ENCODE data around the gene ZCCHC7. TPM values are rescaled to one million over a fixed set of nuclear protein-coding genes. Genes with fewer than 3 reads are reported as not detected.

Gene ZCCHC7
- total RNA-seq, 2 experiments from 2014 or later: 32.9 to 37.0 TPM

GRCh38 chr9:37239224-37239859 is 119.0 kb downstream of the ZCCHC7 start:
- TF ChIP-seq CTCF (IDR thresholded peaks at IDR 0.05): no peak
- peaks cover 14% of the 10 kb centered on the region for H3K36me3 Mint-ChIP-seq (ENCODE audit: low read depth)
- POLR2A ChIA-PET: no interaction called here
- H3K27ac Mint-ChIP-seq: no peak overlapping the region
- peaks cover 31% of the 10 kb centered on the region for H3K4me1 Mint-ChIP-seq (ENCODE audit: low read depth)
- no peaks in the 10 kb centered on the region for H3K27me3 Mint-ChIP-seq
- intact Hi-C loops (cut with micrococcal nuclease): no loop called here
- H3K9me3 Mint-ChIP-seq: no peaks in the 10 kb centered on the region
- H3K4me3 Mint-ChIP-seq: no peak overlapping the region
- ATAC-seq: no peak
- no peak for DNase-seq
- CTCF ChIA-PET: interaction anchor here (0.8 to 1.0 kb wide), 2 partner anchors 12 kb away, joined by 3 read pairs; no protein-coding TSS in a partner anchor

GRCh38 chr9:37239921-37240320 is 119.5 kb downstream of the ZCCHC7 start:
- Mint-ChIP-seq H3K9me3 (no peaks in the 10 kb centered on the region), H3K4me1 (ENCODE audit: low read depth) (peaks cover 31% of the 10 kb centered on the region), H3K36me3 (ENCODE audit: low read depth) (peaks cover 13% of the 10 kb centered on the region), H3K4me3 (no peak overlapping the region), H3K27me3 (no peaks in the 10 kb centered on the region), H3K27ac (no peak overlapping the region)
- no peak for TF ChIP-seq CTCF (IDR thresholded peaks at IDR 0.05)
- POLR2A ChIA-PET: no interaction called here
- no peak for ATAC-seq
- DNase-seq: no peak
- CTCF ChIA-PET: interaction anchor here (1.0 kb wide), 1 partner anchor 13 kb away, joined by 3 read pairs; no protein-coding TSS in a partner anchor
- intact Hi-C loops (cut with micrococcal nuclease): no loop called here

- Mint-ChIP-seq H3K9me3 (no peaks in the 10 kb centered on the region), H3K4me3 (no peak overlapping the region), H3K36me3 (ENCODE audit: low read depth) (peaks cover 11% of the 10 kb centered on the region), H3K27me3 (no peaks in the 10 kb centered on the region), H3K4me1 (ENCODE audit: low read depth) (peaks cover 28% of the 10 kb centered on the region), H3K27ac (no peak overlapping the region)
- ChIA-PET CTCF (no interaction called here), POLR2A (interaction anchor here (0.9 kb wide), 1 partner anchor 13 kb away, joined by 3 read pairs; no protein-coding TSS in a partner anchor)
- ATAC-seq: no peak
- DNase-seq: no peak
- no peak for TF ChIP-seq CTCF (IDR thresholded peaks at IDR 0.05)
- intact Hi-C loops (cut with micrococcal nuclease): no loop called here
These were observed 121.0 kb downstream of the ZCCHC7 start for GRCh38 chr9:37241340-37241739.

GRCh38 chr9:37242089-37242488 is 121.7 kb downstream of the ZCCHC7 start:
- no peaks in the 10 kb centered on the region for H3K9me3 Mint-ChIP-seq
- no peak for DNase-seq
- H3K36me3 Mint-ChIP-seq (ENCODE audit: low read depth): peaks cover 8% of the 10 kb centered on the region
- POLR2A ChIA-PET: no interaction called here
- no peak for TF ChIP-seq CTCF (IDR thresholded peaks at IDR 0.05)
- intact Hi-C loops (cut with micrococcal nuclease): no loop called here
- no peak overlapping the region for H3K27ac Mint-ChIP-seq
- peaks cover 26% of the 10 kb centered on the region for H3K4me1 Mint-ChIP-seq (ENCODE audit: low read depth)
- H3K4me3 Mint-ChIP-seq: no peak overlapping the region
- ATAC-seq: no peak
- CTCF ChIA-PET: no interaction called here
- no peaks in the 10 kb centered on the region for H3K27me3 Mint-ChIP-seq

- Mint-ChIP-seq H3K27ac (no peak overlapping the region), H3K9me3 (no peaks in the 10 kb centered on the region), H3K4me1 (ENCODE audit: low read depth) (peaks cover 15% of the 10 kb centered on the region), H3K4me3 (no peak overlapping the region), H3K36me3 (ENCODE audit: low read depth) (peaks cover 9% of the 10 kb centered on the region), H3K27me3 (no peaks in the 10 kb centered on the region)
- CTCF ChIA-PET: interaction anchor here (1.0 kb wide), 1 partner anchor 12 kb away, joined by 3 read pairs; no protein-coding TSS in a partner anchor
- ATAC-seq (no peak), DNase-seq (no peak)
- intact Hi-C loops (cut with micrococcal nuclease): no loop called here
- TF ChIP-seq CTCF (IDR thresholded peaks at IDR 0.05): no peak
- POLR2A ChIA-PET: no interaction called here
These were observed 123.4 kb downstream of the ZCCHC7 start for GRCh38 chr9:37243588-37244345.
